ENCODE measurements around the gene CCNF.

- TF ChIP-seq RAD21 (IDR thresholded peaks at IDR 0.05; ENCODE audit: insufficient read depth, low read depth, low read length): no peak
- TF ChIP-seq SUPT20H (IDR thresholded peaks at IDR 0.05; ENCODE audit: borderline replicate concordance, control insufficient read depth, low read depth, low read length): no peak
- no peak for TF ChIP-seq HDGF (IDR thresholded peaks at IDR 0.05)
- no peak for TF ChIP-seq CTCF (IDR thresholded peaks at IDR 0.05 in 2 of 3, conservative IDR thresholded peaks at IDR 0.05 in 1 of 3; ENCODE audit: control insufficient read depth in 2 of 3, extremely low read depth in 1 of 3, insufficient read depth in 1 of 3, low read depth in 3 of 3, low read length in 3 of 3)
- TF ChIP-seq EZH2 (IDR thresholded peaks at IDR 0.05; ENCODE audit: borderline replicate concordance, control insufficient read depth, low read depth, low read length): no peak
These were observed 25.1 kb upstream of the CCNF start for GRCh38 chr16:2404099-2404498.
